Measurements from ENCODE around the gene SYPL1. TPM values are rescaled to one million over a fixed set of nuclear protein-coding genes. Genes with fewer than 3 reads are reported as not detected.
A peak's percentile ranks its signal among the peaks of the same experiment; 100 is the strongest.
"Not testable (repeated sequence)": the region's sequence is repeated elsewhere in the genome, so short reads cannot be mapped to it uniquely, and the experiment has no call there.

The SYPL1 gene
- polyA plus RNA-seq (ENCODE audit: low read depth in 6 of 6): 100 to 1,000 TPM; 234 to 353 (median 246) TPM

- peaks cover 57 to 74% (median 72%) of the 10 kb centered on the region in 3 donors for H3K4me1 Mint-ChIP-seq
These were observed at the start of gene SYPL1 for GRCh38 chr7:106112118-106112971. SYPL1 (minus strand) TSS chr7:106112312; CDS start chr7:106112208, 104 bp downstream.

GRCh38 chr7:106155027-106155426 is 42.9 kb upstream of the SYPL1 start:
- H3K36me3 Mint-ChIP-seq: no peaks in the 10 kb centered on the region
- H3K27me3 Mint-ChIP-seq: peaks cover 0 to 3% (median 0%) of the 10 kb centered on the region in 3 donors
- H3K27ac Mint-ChIP-seq: peak overlapping the region in 1 of 6 donors; percentile 34
- H3K4me3 Mint-ChIP-seq: no peak overlapping the region
- ATAC-seq (ENCODE audit: low read depth in 2 of 2) (no peak), DNase-seq (no peak)
- no peaks in the 10 kb centered on the region for H3K9me3 Mint-ChIP-seq
- peaks cover 22 to 55% (median 31%) of the 10 kb centered on the region in 3 donors for H3K4me1 Mint-ChIP-seq

More at GRCh38 chr7:106112118-106112971, at the start of gene SYPL1:
- Mint-ChIP-seq H3K27ac (peak within 1 kb of the TSS; percentile 94 to 99 (median 98)), H3K27me3 (no peaks in the 10 kb centered on the region), H3K4me3 (peak within 1 kb of the TSS; percentile 79 to 98 (median 94)), H3K9me3 (no peaks in the 10 kb centered on the region), H3K36me3 (no peaks in the 10 kb centered on the region)
- peak; percentile 82 for ATAC-seq (ENCODE audit: low read depth in 2 of 2)
- DNase-seq: peak; percentile 93

- H3K27me3 Mint-ChIP-seq: no peaks in the 10 kb centered on the region
- DNase-seq (peak; percentile 74), ATAC-seq (ENCODE audit: low read depth in 2 of 2) (peak; percentile 92 to 94)
- H3K36me3 Mint-ChIP-seq: no peaks in the 10 kb centered on the region
- peaks cover 22 to 55% (median 31%) of the 10 kb centered on the region in 3 donors for H3K4me1 Mint-ChIP-seq
- H3K27ac Mint-ChIP-seq: peak overlapping the region in 3 of 6 donors; percentile 14 to 91 (median 77)
- H3K4me3 Mint-ChIP-seq: peak overlapping the region; percentile 57 to 92 (median 84)
- H3K9me3 Mint-ChIP-seq: no peaks in the 10 kb centered on the region
These were observed 41.9 kb upstream of the SYPL1 start for GRCh38 chr7:106153891-106154449.

GRCh38 chr7:106152313-106152665 is 40.2 kb upstream of the SYPL1 start:
- Mint-ChIP-seq H3K36me3 (no peaks in the 10 kb centered on the region), H3K4me1 (peaks cover 27 to 57% (median 40%) of the 10 kb centered on the region in 3 donors), H3K27me3 (no peaks in the 10 kb centered on the region), H3K9me3 (no peaks in the 10 kb centered on the region), H3K27ac (peak overlapping the region in 4 of 6 donors; percentile 36 to 63 (median 52)), H3K4me3 (no peak overlapping the region)
- DNase-seq (no peak), ATAC-seq (ENCODE audit: low read depth in 2 of 2) (no peak)

- DNase-seq (no peak), ATAC-seq (ENCODE audit: low read depth in 2 of 2) (no peak)
- Mint-ChIP-seq H3K27ac (peak overlapping the region in 4 of 6 donors; percentile 27 to 60 (median 45)), H3K36me3 (no peaks in the 10 kb centered on the region), H3K27me3 (no peaks in the 10 kb centered on the region), H3K9me3 (no peaks in the 10 kb centered on the region), H3K4me1 (peaks cover 29 to 57% (median 40%) of the 10 kb centered on the region in 3 donors), H3K4me3 (peak overlapping the region in 1 of 8 donors; percentile 22)
These were observed 39.6 kb upstream of the SYPL1 start for GRCh38 chr7:106151459-106152312.

- no peak for DNase-seq
- ATAC-seq (ENCODE audit: low read depth in 2 of 2): no peak
- Mint-ChIP-seq H3K9me3 (peaks cover 0 to 4% (median 0%) of the 10 kb centered on the region in 7 donors), H3K27ac (peak overlapping the region in 2 of 6 donors; percentile 74 to 77), H3K4me3 (no peak overlapping the region), H3K4me1 (peaks cover 7 to 22% (median 12%) of the 10 kb centered on the region in 3 donors), H3K36me3 (no peaks in the 10 kb centered on the region), H3K27me3 (no peaks in the 10 kb centered on the region)
These were observed 31.7 kb upstream of the SYPL1 start for GRCh38 chr7:106143711-106144337.

- Mint-ChIP-seq H3K27me3 (no peaks in the 10 kb centered on the region), H3K4me1 (peaks cover 5 to 13% (median 8%) of the 10 kb centered on the region in 3 donors), H3K9me3 (peaks cover 0 to 4% (median 0%) of the 10 kb centered on the region in 7 donors), H3K27ac (peak overlapping the region in 2 of 6 donors; percentile 22 to 27), H3K36me3 (no peaks in the 10 kb centered on the region), H3K4me3 (no peak overlapping the region)
- ATAC-seq (ENCODE audit: low read depth in 2 of 2) (no peak), DNase-seq (no peak)
These were observed 30.0 kb upstream of the SYPL1 start for GRCh38 chr7:106142136-106142535.

- Mint-ChIP-seq H3K9me3 (peaks cover 0 to 4% (median 0%) of the 10 kb centered on the region in 7 donors), H3K36me3 (no peaks in the 10 kb centered on the region), H3K4me1 (peaks cover 4 to 13% (median 8%) of the 10 kb centered on the region in 3 donors), H3K27me3 (no peaks in the 10 kb centered on the region), H3K4me3 (no peak overlapping the region), H3K27ac (peak overlapping the region in 2 of 6 donors; percentile 13 to 44)
- ATAC-seq (ENCODE audit: low read depth in 2 of 2): no peak
- no peak for DNase-seq
These were observed 28.5 kb upstream of the SYPL1 start for GRCh38 chr7:106140406-106141173.

GRCh38 chr7:106139265-106140251 is 27.4 kb upstream of the SYPL1 start:
- Mint-ChIP-seq H3K27ac (peak overlapping the region in 2 of 6 donors; percentile 13 to 35), H3K9me3 (peaks cover 0 to 4% (median 0%) of the 10 kb centered on the region in 7 donors), H3K4me3 (no peak overlapping the region), H3K4me1 (peaks cover 4 to 13% (median 8%) of the 10 kb centered on the region in 3 donors), H3K36me3 (no peaks in the 10 kb centered on the region), H3K27me3 (no peaks in the 10 kb centered on the region)
- DNase-seq (no peak), ATAC-seq (ENCODE audit: low read depth in 2 of 2) (no peak)

GRCh38 chr7:106138776-106139175 is 26.7 kb upstream of the SYPL1 start:
- ATAC-seq (ENCODE audit: low read depth in 2 of 2) (no peak), DNase-seq (no peak)
- no peaks in the 10 kb centered on the region for H3K27me3 Mint-ChIP-seq
- no peaks in the 10 kb centered on the region for H3K36me3 Mint-ChIP-seq
- peaks cover 4 to 13% (median 8%) of the 10 kb centered on the region in 3 donors for H3K4me1 Mint-ChIP-seq
- H3K27ac Mint-ChIP-seq: no peak overlapping the region
- H3K9me3 Mint-ChIP-seq: peaks cover 0 to 4% (median 0%) of the 10 kb centered on the region in 7 donors
- no peak overlapping the region for H3K4me3 Mint-ChIP-seq

- H3K27ac Mint-ChIP-seq: not testable (repeated sequence)
These were observed 26.1 kb upstream of the SYPL1 start for GRCh38 chr7:106138181-106138580.

More at GRCh38 chr7:106138181-106138580, 26.1 kb upstream of the SYPL1 start:
- not testable (repeated sequence) for DNase-seq; H3K9me3 Mint-ChIP-seq; H3K36me3 Mint-ChIP-seq; H3K27me3 Mint-ChIP-seq; ATAC-seq (ENCODE audit: low read depth in 2 of 2)
- H3K4me1 Mint-ChIP-seq: peaks cover 4 to 15% (median 8%) of the 10 kb centered on the region in 3 donors
- H3K4me3 Mint-ChIP-seq: peak overlapping the region in 1 of 8 donors; percentile 61
